ENCODE data around the gene DNAAF5. TPM values are rescaled to one million over a fixed set of nuclear protein-coding genes. Genes with fewer than 3 reads are reported as not detected.

DNAAF5 gene
- total and polyA plus RNA-seq, 9 of the 15 experiments (the other 6 are each of a cell fraction or from before 2014, with no cell fraction given), result 3.1 to 69.7 (median 19.1) TPM

- no peaks in the 10 kb centered on the region; a peak in 1 of 5 replicates for H3K4me1 ChIP-seq (replicated peaks in 1 of 2; ENCODE audit: control insufficient read depth in 2 of 2, insufficient read depth in 2 of 2, low read length in 2 of 2)
- DNase-seq (ENCODE audit: extremely low read depth in 1 of 4, low spot score in 3 of 4) (no peak), FAIRE-seq (no peak), ATAC-seq (no peak)
- peaks cover 7% of the 10 kb centered on the region; the same call in 1 of the 2 replicates for H3K9me3 ChIP-seq (replicated peaks; ENCODE audit: control insufficient read depth, insufficient read depth, low read depth, low read length)
- H3K9ac ChIP-seq (ENCODE audit: insufficient read depth in 1 of 2, low read depth in 2 of 2, low read length in 2 of 2), result no peak overlapping the region
- no TSS peak for BruUV-seq (replicated peaks)
- intact Hi-C loops (cut with micrococcal nuclease) (no loop called here), in situ Hi-C loops (cut with MboI) (no loop called here)
- H3K4me2 ChIP-seq (ENCODE audit: insufficient read depth, low read length), result no peak overlapping the region
- peaks cover 35% of the 10 kb centered on the region for H3K79me2 ChIP-seq (ENCODE audit: control insufficient read depth, insufficient read depth, low read length)
- WGBS (ENCODE audit: insufficient coverage, low coverage, missing lambda C conversion rate), result 86% methylated on average over 10 of the region's 12 CpGs
- no peak overlapping the region for H2AFZ ChIP-seq (ENCODE audit: low read depth, low read length)
- H3K36me3 ChIP-seq (ENCODE audit: control insufficient read depth, insufficient read depth, low read length), result peaks cover 66% of the 10 kb centered on the region
- ChIA-PET CTCF (ENCODE audit: low intra/inter-chr PET ratio) (no interaction called here), POLR2A (no interaction called here)
- H3K27ac ChIP-seq (ENCODE audit: extremely low read depth, low read depth, low read length), result no peak overlapping the region
- no peaks in the 10 kb centered on the region for H3K27me3 ChIP-seq (ENCODE audit: control insufficient read depth in 2 of 2, insufficient read depth in 2 of 2, low read length in 2 of 2)
- no peaks in the 10 kb centered on the region for H3K9me1 ChIP-seq (ENCODE audit: control insufficient read depth, insufficient read depth, low read length)
- H3K4me3 ChIP-seq, result no peak overlapping the region
- no peaks in the 10 kb centered on the region for H4K20me1 ChIP-seq (replicated peaks; ENCODE audit: control insufficient read depth, insufficient read depth, low read length)
- TF ChIP-seq HOMEZ (CRISPR knock-in tag; IDR thresholded peaks at IDR 0.05), result no peak
- no peak for TF ChIP-seq TAF1 (IDR thresholded peaks at IDR 0.05; ENCODE audit: control insufficient read depth, extremely low read depth, insufficient read depth, low read length, severe bottlenecking)
- no peak for TF ChIP-seq ZNF408 (CRISPR knock-in tag; IDR thresholded peaks at IDR 0.05; ENCODE audit: low read depth)
- TF ChIP-seq TCFL5 (CRISPR knock-in tag; conservative IDR thresholded peaks at IDR 0.05), result no peak
- TF ChIP-seq STAT5A (IDR thresholded peaks at IDR 0.05; ENCODE audit: borderline replicate concordance, low read length), result no peak
- no peak for TF ChIP-seq HNRNPLL (IDR thresholded peaks at IDR 0.05; ENCODE audit: low read depth, low read length, poor library complexity, severe bottlenecking)
- no peak for TF ChIP-seq ZNF77 (CRISPR knock-in tag; IDR thresholded peaks at IDR 0.05)
- TF ChIP-seq ZNF449 (CRISPR knock-in tag; IDR thresholded peaks at IDR 0.05), result no peak
- TF ChIP-seq MAFF (IDR thresholded peaks at IDR 0.05; ENCODE audit: low read length), result no peak
- TF ChIP-seq ZNF655 (CRISPR knock-in tag; IDR thresholded peaks at IDR 0.05), result no peak
- TF ChIP-seq ZNF232 (CRISPR knock-in tag; IDR thresholded peaks at IDR 0.05), result no peak
- TF ChIP-seq STAG1 (CRISPR knock-in tag; IDR thresholded peaks at IDR 0.05; ENCODE audit: borderline replicate concordance), result no peak
- no peak for TF ChIP-seq RNF219 (CRISPR knock-in tag; IDR thresholded peaks at IDR 0.05)
- TF ChIP-seq MED1 (CRISPR knock-in tag; IDR thresholded peaks at IDR 0.05; ENCODE audit: borderline replicate concordance), result no peak
- no peak for TF ChIP-seq RBBP5 (IDR thresholded peaks at IDR 0.05; ENCODE audit: borderline replicate concordance, insufficient read depth, low read length, poor library complexity, severe bottlenecking)
- TF ChIP-seq NFXL1 (CRISPR knock-in tag; IDR thresholded peaks at IDR 0.05), result no peak
- no peak for TF ChIP-seq ZNF12 (CRISPR knock-in tag; IDR thresholded peaks at IDR 0.05)
- no peak for TF ChIP-seq DIDO1 (tag; IDR thresholded peaks at IDR 0.05; ENCODE audit: low read depth)
These were observed 20.7 kb downstream of the DNAAF5 start for GRCh38 chr7:747186-747585.

Data from K562 (cell line).